H1 (cell line): ENCODE data around the gene GRB14. TPM values are rescaled to one million over a fixed set of nuclear protein-coding genes. Genes with fewer than 3 reads are reported as not detected.

Experiments used
- CTCF ChIA-PET: fragments of 300-600 bp; sonication (Branson Sonifier 250); formaldehyde crosslinking; loops from one replicate; lab custom pipeline; 2021; ENCODE audit not compliant: partially characterized antibody; lab: Charles Lee
- POLR2A ChIA-PET: fragments of 300-600 bp; sonication (Branson Sonifier 250); formaldehyde crosslinking; loops from one replicate; lab custom pipeline; 2021; ENCODE audit warnings: inconsistent platforms; ENCODE audit not compliant: partially characterized antibody; lab: Charles Lee
- DNase-seq, 2 experiments: peaks; one replicate each; pipeline versions ENCODE4 v3.0.0 to v3.0.0-alpha.2; 2010 to 2022; ENCODE audit warnings: low spot score in 2 of 2, low read depth in 1 of 2, mixed read lengths in 1 of 2
- FAIRE-seq: peaks from 2 replicates; lab custom pipeline; 2011; peaks lifted over from hg19 to GRCh38; lab: Jason Lieb, UNC
- H2AFZ ChIP-seq: 2 replicates; pipeline ENCODE4 v1.8.1; 2012; ENCODE audit warnings: low read length, inconsistent platforms
- H2AK5ac ChIP-seq: 2 replicates; pipeline ENCODE4 v1.6.1; 2013; ENCODE audit warnings: low read depth, low read length
- H2BK120ac ChIP-seq: replicated peaks from 2 replicates; pipeline ENCODE3; 2013; ENCODE audit warnings: low read depth, low read length, inconsistent platforms
- H2BK12ac ChIP-seq: 2 replicates; pipeline ENCODE4 v1.6.1; 2013; ENCODE audit warnings: low read depth, low read length
- H2BK15ac ChIP-seq: 2 replicates; pipeline ENCODE4 v1.6.1; 2013; ENCODE audit warnings: low read length
- H2BK20ac ChIP-seq: 2 replicates; pipeline ENCODE4 v1.6.1; 2013; ENCODE audit warnings: low read length
- H2BK5ac ChIP-seq: 2 replicates; pipeline ENCODE4 v1.6.1; 2013; ENCODE audit warnings: low read depth, low read length
- H3K14ac ChIP-seq: 2 replicates; pipeline ENCODE4 v1.6.1; 2013; ENCODE audit warnings: inconsistent platforms; ENCODE audit not compliant: insufficient read length
- H3K18ac ChIP-seq: 2 replicates; pipeline ENCODE4 v1.6.1; 2013; ENCODE audit warnings: low read length; ENCODE audit errors: extremely low read depth
- H3K23ac ChIP-seq: 2 replicates; pipeline ENCODE4 v1.6.1; 2013; ENCODE audit warnings: inconsistent platforms; ENCODE audit not compliant: insufficient read length
- H3K23me2 ChIP-seq: 2 replicates; pipeline ENCODE4 v1.6.1; 2013; ENCODE audit warnings: low read depth, low read length
- H3K27ac ChIP-seq: 2 replicates; pipeline ENCODE4 v1.6.1; 2011; ENCODE audit warnings: low read depth, low read length, inconsistent platforms
- H3K27me3 ChIP-seq, 4 experiments: replicated peaks in 1 of 4; 1 replicate in 1 of 4; 2 replicates in 3 of 4; pipeline versions ENCODE4 v1.6.1 to v1.8.1; 2011 to 2013; ENCODE audit warnings: low read length in 3 of 4, mild to moderate bottlenecking in 3 of 4, inconsistent platforms in 2 of 4, mixed read lengths in 2 of 4, moderate library complexity in 1 of 4; ENCODE audit not compliant: control insufficient read depth in 3 of 4, insufficient read depth in 3 of 4; ENCODE audit errors: extremely low read depth in 1 of 4
- H3K36me3 ChIP-seq, 4 experiments: 2 replicates each; pipeline versions ENCODE4 v1.6.1 to v1.8.1; 2011 to 2013; ENCODE audit warnings: mild to moderate bottlenecking in 4 of 4, low read length in 3 of 4, moderate library complexity in 2 of 4, control low read depth in 1 of 4, inconsistent platforms in 1 of 4; ENCODE audit not compliant: insufficient read depth in 4 of 4, control insufficient read depth in 2 of 4
- H3K4ac ChIP-seq: replicated peaks from 2 replicates; pipeline ENCODE3; 2013; ENCODE audit warnings: low read length, low read depth, mixed read lengths, inconsistent platforms; ENCODE audit not compliant: insufficient read length
- H3K4me1 ChIP-seq, 4 experiments: replicated peaks in 1 of 4; 1 replicate in 1 of 4; 2 replicates in 3 of 4; pipeline versions ENCODE4 v1.6.1 to v1.8.1; 2011 to 2013; ENCODE audit warnings: low read length in 3 of 4, inconsistent platforms in 2 of 4, mixed read lengths in 1 of 4; ENCODE audit not compliant: insufficient read depth in 4 of 4, control insufficient read depth in 3 of 4
- H3K4me2 ChIP-seq, 2 experiments: 2 replicates each; pipeline versions ENCODE4 v1.6.1 to v1.8.1; 2011 to 2013; ENCODE audit warnings: low read depth in 2 of 2, low read length in 2 of 2, control low read depth in 1 of 2, inconsistent platforms in 1 of 2, mild to moderate bottlenecking in 1 of 2; ENCODE audit not compliant: insufficient read depth in 1 of 2
- H3K4me3 ChIP-seq, 4 experiments: fragments of 200-600, 300-600 bp in 1 of 4; sonication (generic), shearing (Covaris generic), sonication (Bioruptor Twin) in 1 of 4; 2 replicates each; pipeline versions ENCODE4 v1.5.1 to v1.8.1; 2011 to 2016; ENCODE audit warnings: low read length in 4 of 4, low read depth in 3 of 4, control low read depth in 2 of 4, inconsistent platforms in 2 of 4, mild to moderate bottlenecking in 2 of 4, mixed read lengths in 1 of 4, moderate library complexity in 1 of 4; ENCODE audit not compliant: insufficient read depth in 2 of 4; ENCODE audit errors: extremely low read depth in 1 of 4
- H3K56ac ChIP-seq: replicated peaks from 2 replicates; pipeline ENCODE3; 2013; ENCODE audit warnings: low read depth, mild to moderate bottlenecking, mixed read lengths, low read length, inconsistent platforms; ENCODE audit not compliant: insufficient read length
- H3K79me1 ChIP-seq: 2 replicates; pipeline ENCODE4 v1.6.1; 2013; ENCODE audit warnings: low read depth, low read length, control low read depth
- H3K79me2 ChIP-seq, 2 experiments: 2 replicates each; pipeline versions ENCODE4 v1.6.1 to v1.8.1; 2012 to 2013; ENCODE audit warnings: low read length in 2 of 2, mild to moderate bottlenecking in 2 of 2, inconsistent platforms in 1 of 2; ENCODE audit not compliant: insufficient read depth in 2 of 2, control insufficient read depth in 1 of 2
- H3K9ac ChIP-seq, 4 experiments: replicated peaks in 1 of 4; 1 replicate in 1 of 4; 2 replicates in 3 of 4; pipeline versions ENCODE4 v1.6.1 to v1.8.1; 2011 to 2013; ENCODE audit warnings: low read depth in 3 of 4, low read length in 3 of 4, control low read depth in 2 of 4, mild to moderate bottlenecking in 2 of 4, moderate library complexity in 2 of 4, inconsistent platforms in 1 of 4; ENCODE audit errors: extremely low read depth in 1 of 4
- H3K9me3 ChIP-seq, 2 experiments: 2 replicates each; pipeline versions ENCODE4 v1.6.1 to v1.8.1; 2012 to 2013; ENCODE audit warnings: mild to moderate bottlenecking in 2 of 2, moderate library complexity in 2 of 2, control low read depth in 1 of 2, inconsistent platforms in 1 of 2, low read depth in 1 of 2, low read length in 1 of 2, mixed read lengths in 1 of 2; ENCODE audit not compliant: insufficient read depth in 2 of 2
- H4K20me1 ChIP-seq, 2 experiments: replicated peaks in 1 of 2; 2 replicates each; pipeline versions ENCODE3 to v1.8.1; 2011 to 2013; ENCODE audit warnings: inconsistent platforms in 2 of 2, low read length in 2 of 2, mild to moderate bottlenecking in 1 of 2; ENCODE audit not compliant: insufficient read depth in 2 of 2, control insufficient read depth in 1 of 2
- H4K5ac ChIP-seq: 2 replicates; pipeline ENCODE4 v1.6.1; 2013; ENCODE audit warnings: low read length, low read depth, mixed read lengths, inconsistent platforms; ENCODE audit not compliant: insufficient read length
- H4K8ac ChIP-seq: 2 replicates; pipeline ENCODE4 v1.8.0; 2013; ENCODE audit warnings: mild to moderate bottlenecking, moderate library complexity, low read length, inconsistent platforms; ENCODE audit not compliant: insufficient read depth; ENCODE audit errors: extremely low read depth
- H4K91ac ChIP-seq: replicated peaks from 2 replicates; pipeline ENCODE3; 2013; ENCODE audit warnings: low read length, mixed read lengths, inconsistent platforms; ENCODE audit not compliant: insufficient read length
- BACH1 ChIP-seq: IDR thresholded peaks from 2 replicates; pipeline ENCODE4 v1.6.1; 2012; ENCODE audit warnings: low read length, improper control_type of control experiment
- CREB1 ChIP-seq: IDR thresholded peaks from 2 replicates; pipeline ENCODE4 v1.6.1; 2012; ENCODE audit warnings: inconsistent platforms
- E2F6 ChIP-seq: IDR thresholded peaks from 2 replicates; pipeline ENCODE4 v1.6.1; 2012; ENCODE audit warnings: inconsistent platforms
- NRF1 ChIP-seq: IDR thresholded peaks from 2 replicates; pipeline ENCODE4 v1.6.1; 2011; ENCODE audit warnings: mild to moderate bottlenecking, low read depth, low read length, improper control_type of control experiment
- SAP30 ChIP-seq: fragments of 300-600 bp; sonication (generic); IDR thresholded peaks from 2 replicates; pipeline ENCODE4 v1.7.1; 2012; ENCODE audit warnings: low read length, moderate library complexity, mild to moderate bottlenecking, inconsistent platforms; ENCODE audit not compliant: insufficient read depth, insufficient replicate concordance
- WGBS, 2 experiments: shearing (Covaris generic) in 1 of 2; methylation state at CpG; one replicate each; pipeline versions ENCODE4 v1.1.6 to v1.1.7; 2013 to 2015; ENCODE audit warnings: low lambda C conversion rate in 2 of 2, mixed read lengths in 2 of 2, inconsistent platforms in 1 of 2, low coverage in 1 of 2, missing lambda C conversion rate in 1 of 2; ENCODE audit not compliant: insufficient replicate concordance in 2 of 2, insufficient coverage in 1 of 2, insufficient read length in 1 of 2; ENCODE audit errors: extremely low coverage in 1 of 2, missing lambda C conversion rate in 1 of 2; 5-methylcytosine and 5-hydroxymethylcytosine counted together
- polyA plus RNA-seq, 7 experiments: library from polyadenylated mRNA; depleted of rRNA in 3 of 7; stranded (reverse) in 5 of 7; unstranded in 2 of 7; fragments of >200 nt in 5 of 7; fragments of 200-250 nt in 2 of 7; gene quantifications; 1 replicate in 5 of 7; 2 replicates in 1 of 7; 4 replicates in 1 of 7; pipeline versions ENCODE4 v1.2.1 to v1.2.3, GENCODE V29; 2011 to 2013; ENCODE audit warnings: missing spikeins in 2 of 7, mixed read lengths in 2 of 7
- total RNA-seq: library from RNA; stranded (reverse); fragmentation: NEBNext Ultra II Directional; extraction: Animal tissue kit (Norgen Biotek cat#: 25700); gene quantifications from 2 replicates; pipeline ENCODE4 v1.2.1, GENCODE V29; 2021

Gene GRB14
- total and polyA plus RNA-seq, 2 of the 8 experiments (the other 6 are each of a cell fraction or from before 2014, with no cell fraction given): 2.5 to 11.6 TPM

- Histone ChIP-seq H3K27ac (no peak overlapping the region), H2BK120ac (no peak overlapping the region), H2AFZ (no peak overlapping the region), H2AK5ac (no peak overlapping the region), H3K27me3 (no peaks in the 10 kb centered on the region), H3K56ac (no peak overlapping the region), H2BK5ac (no peak overlapping the region), H3K9me3 (no peaks in the 10 kb centered on the region), H3K79me1 (no peaks in the 10 kb centered on the region), H3K18ac (no peak overlapping the region), H3K4me2 (no peak overlapping the region), H3K4me3 (no peak overlapping the region), H4K91ac (no peak overlapping the region), H3K9ac (no peak overlapping the region), H3K36me3 (no peaks in the 10 kb centered on the region), H3K79me2 (no peaks in the 10 kb centered on the region), H3K23ac (no peak overlapping the region), H2BK15ac (no peak overlapping the region), H4K8ac (no peak overlapping the region), H3K23me2 (no peaks in the 10 kb centered on the region), H4K5ac (no peak overlapping the region), H2BK20ac (no peak overlapping the region), H3K4ac (no peak overlapping the region), H3K14ac (no peak overlapping the region), H2BK12ac (no peak overlapping the region), H4K20me1 (no peaks in the 10 kb centered on the region), H3K4me1 (no peaks in the 10 kb centered on the region)
- ChIA-PET POLR2A (no interaction called here), CTCF (no interaction called here)
- 100% methylated on average over 1 of the region's 1 CpG; no CpG with 5 or more reads in 1 of the 2 experiments for WGBS, 2 experiments
- DNase-seq (no peak), FAIRE-seq (no peak)
- no peak for TF ChIP-seq E2F6
- TF ChIP-seq BACH1: no peak
- TF ChIP-seq SAP30: no peak
- TF ChIP-seq CREB1: no peak
- no peak for TF ChIP-seq NRF1
Observed at GRCh38 chr2:164662066-164662465, 40.8 kb upstream of the GRB14 start.
